Measurements from ENCODE around the gene UBB.

Gene UBB

DNA sequence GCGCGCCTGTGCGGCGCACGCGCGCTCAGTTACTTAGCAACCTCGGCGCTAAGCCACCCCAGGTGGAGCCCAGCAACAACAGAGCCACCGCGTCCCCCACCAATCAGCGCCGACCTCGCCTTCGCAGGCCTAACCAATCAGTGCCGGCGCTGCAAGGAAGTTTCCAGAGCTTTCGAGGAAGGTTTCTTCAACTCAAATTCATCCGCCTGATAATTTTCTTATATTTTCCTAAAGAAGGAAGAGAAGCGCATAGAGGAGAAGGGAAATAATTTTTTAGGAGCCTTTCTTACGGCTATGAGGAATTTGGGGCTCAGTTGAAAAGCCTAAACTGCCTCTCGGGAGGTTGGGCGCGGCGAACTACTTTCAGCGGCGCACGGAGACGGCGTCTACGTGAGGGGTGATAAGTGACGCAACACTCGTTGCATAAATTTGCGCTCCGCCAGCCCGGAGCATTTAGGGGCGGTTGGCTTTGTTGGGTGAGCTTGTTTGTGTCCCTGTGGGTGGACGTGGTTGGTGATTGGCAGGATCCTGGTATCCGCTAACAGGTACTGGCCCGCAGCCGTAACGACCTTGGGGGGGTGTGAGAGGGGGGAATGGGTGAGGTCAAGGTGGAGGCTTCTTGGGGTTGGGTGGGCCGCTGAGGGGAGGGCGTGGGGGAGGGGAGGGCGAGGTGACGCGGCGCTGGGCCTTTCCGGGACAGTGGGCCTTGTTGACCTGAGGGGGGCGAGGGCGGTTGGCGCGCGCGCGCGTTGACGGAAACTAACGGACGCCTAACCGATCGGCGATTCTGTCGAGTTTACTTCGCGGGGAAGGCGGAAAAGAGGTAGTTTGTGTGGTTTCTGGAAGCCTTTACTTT lies at the start of gene UBB:
Gene UBB (plus strand): TSS at position 452 of the 856 bp plus-strand sequence. CDS start 817 bp downstream, outside the sequence.
- peak; percentile 98 for DNase-seq (ENCODE audit: low read depth)

DNA sequence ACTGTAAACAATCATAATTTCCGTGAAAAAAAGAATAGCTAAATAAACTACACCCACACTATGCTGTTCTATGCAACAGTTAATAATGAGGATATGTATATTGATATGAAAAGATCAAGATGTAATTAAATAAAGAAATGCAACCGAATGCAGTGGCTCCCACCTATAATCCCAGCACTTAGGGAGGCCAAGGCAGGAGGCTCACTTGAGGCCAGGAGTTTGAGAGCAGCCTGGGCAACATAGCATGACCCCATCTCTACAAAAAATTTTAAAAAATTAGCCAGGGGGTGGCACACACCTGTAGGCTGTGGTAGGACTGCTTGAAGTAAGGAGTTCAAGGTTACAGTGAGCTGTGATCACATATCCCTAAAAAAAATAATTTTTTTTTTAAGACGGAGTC lies 42.5 kb upstream of the UBB start:
- no peak for DNase-seq (ENCODE audit: low read depth)

DNA sequence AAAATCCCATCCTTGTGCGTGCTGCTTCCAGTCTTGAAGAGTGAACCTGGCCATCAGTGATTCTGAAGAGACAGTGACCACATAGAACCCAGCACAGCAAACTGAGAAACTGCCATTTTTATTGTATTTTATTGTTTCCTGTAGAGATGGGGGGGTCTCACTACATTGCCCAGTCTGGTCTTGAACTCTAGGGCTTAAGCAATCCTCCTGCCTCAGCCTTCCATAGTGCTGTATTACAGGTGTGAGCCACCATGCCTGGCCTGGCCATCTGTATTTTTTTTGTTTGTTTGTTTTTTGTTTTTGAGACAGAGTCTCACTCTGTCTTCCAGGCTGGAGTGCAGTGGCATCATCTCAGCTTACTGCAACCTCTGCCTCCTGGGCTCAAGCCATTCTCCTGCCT lies 41.5 kb upstream of the UBB start:
- no peak for DNase-seq (ENCODE audit: low read depth)

DNA sequence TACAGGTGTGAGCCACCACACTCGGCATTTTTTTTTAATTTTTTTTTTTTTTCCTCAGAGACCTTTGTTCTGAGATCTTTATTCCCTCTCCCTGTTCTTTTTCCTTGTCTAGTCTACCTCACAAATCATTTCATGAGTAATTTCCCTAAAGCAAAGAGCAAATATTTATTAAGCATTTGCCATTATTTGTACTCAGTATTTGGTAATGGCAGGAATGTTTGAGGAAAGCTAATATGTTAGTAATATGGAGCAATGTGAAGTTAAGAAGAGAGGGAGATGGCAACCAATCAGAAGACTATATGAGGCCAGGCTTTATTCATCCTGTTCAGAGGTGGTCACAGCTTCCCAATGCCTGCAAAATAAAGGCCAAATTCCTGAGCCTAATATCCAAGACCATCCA lies 40.9 kb upstream of the UBB start:
- DNase-seq (ENCODE audit: low read depth): no peak

DNA sequence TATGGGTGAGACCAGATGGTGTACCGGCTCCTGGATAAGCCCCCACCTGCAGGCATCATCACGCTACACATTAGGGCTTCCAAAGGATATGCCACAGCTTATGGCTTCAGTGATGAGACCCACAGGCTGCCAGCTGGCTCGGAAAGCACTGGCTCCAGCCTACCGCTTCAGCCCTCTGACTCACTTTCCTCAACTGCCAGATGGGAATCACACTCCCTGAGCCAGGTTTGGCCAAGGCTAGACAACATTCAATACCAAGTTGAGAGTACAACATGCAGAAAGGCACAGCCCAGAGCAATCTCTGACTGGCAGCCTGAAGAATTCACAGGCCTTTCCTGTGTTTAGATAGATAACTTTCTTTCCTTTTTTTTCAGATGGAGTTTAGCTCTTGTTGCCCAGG lies 37.9 kb upstream of the UBB start:
- no peak for DNase-seq (ENCODE audit: low read depth)

DNA sequence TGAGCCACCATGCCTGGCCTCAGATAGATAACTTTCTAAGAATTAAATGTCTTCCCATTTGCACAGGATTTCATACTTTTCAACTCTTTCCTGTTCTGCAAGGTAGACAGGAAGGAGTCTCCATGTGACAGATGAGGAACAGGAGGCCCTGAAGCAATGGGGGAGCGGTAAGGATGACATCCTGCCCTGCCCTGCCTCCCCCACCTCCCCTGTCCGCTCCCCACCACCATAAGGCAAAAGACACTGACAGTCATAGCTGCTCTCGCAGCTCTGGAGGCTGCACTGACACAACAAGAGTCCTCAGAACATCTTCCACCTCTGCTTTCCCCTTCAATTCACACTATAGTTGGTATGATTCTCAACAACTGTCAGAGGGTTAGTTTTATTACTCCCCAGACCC lies 37.3 kb upstream of the UBB start:
- no peak for DNase-seq (ENCODE audit: low read depth)

DNA sequence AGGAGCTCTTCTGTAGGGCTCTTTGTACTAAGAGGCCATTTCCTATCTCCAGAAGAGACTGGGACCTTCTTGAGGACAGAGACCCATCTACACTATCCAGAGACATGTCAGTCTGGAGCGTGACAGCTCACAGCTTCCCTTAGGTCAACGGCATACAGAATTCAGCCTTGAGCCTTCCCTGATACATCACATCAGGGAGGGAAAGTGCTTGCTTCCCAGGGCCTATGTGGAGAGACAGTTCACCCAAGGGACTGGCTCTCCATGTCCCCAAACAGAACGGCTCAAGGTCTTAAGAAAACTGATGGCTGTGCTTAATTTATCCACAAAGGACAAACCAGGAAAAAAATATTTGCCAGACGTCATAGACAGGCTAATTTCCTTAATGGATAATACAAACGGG lies 35.3 kb upstream of the UBB start:
- DNase-seq (ENCODE audit: low read depth): no peak

DNA sequence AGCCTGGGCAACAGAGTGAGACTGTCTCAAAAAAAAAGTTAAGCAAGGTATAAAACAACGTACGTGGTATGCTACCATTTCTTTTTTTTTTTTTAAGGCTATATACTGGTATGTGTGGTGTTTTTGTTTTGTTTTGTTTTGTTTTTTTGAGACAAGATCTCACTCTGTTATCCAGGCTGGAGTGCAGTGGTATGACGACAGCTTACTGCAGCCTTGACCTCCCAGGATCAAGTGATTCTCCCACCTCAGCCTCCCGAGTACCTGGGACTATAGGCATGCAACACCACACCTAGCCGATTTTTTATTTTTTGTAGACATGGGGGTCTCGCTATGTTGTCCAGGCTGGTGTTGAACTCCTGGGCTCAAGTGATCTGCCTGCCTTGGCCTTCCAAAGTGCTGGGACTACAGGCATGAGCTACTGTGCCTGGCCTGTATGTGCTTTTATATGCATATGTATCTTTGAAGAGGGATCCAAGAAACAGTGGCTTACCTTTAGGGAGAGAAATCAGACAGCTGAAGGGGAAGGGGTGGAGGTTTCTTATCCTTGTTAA lies 34.1 kb upstream of the UBB start:
- DNase-seq (ENCODE audit: low read depth): no peak

DNA sequence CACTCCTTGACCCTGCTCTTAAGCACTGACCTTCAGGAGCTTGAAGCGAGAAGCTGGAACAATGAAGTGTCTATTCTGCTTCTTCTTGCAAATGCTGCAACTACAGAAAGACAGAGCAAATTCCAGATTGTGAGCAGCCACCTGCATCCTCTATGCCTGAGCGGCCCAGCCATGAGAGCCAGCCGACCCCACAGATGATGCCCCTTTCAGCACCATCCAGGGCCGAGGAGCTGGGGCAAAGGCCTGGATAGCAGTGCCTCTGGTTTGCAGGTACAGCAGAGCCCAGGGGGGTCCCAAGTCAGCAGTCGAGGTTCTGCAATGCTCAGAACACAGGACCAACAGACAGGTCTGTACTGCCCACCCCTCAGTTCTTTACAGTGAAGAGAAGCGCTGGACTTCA lies 32.3 kb upstream of the UBB start:
- no peak for DNase-seq (ENCODE audit: low read depth)

DNA sequence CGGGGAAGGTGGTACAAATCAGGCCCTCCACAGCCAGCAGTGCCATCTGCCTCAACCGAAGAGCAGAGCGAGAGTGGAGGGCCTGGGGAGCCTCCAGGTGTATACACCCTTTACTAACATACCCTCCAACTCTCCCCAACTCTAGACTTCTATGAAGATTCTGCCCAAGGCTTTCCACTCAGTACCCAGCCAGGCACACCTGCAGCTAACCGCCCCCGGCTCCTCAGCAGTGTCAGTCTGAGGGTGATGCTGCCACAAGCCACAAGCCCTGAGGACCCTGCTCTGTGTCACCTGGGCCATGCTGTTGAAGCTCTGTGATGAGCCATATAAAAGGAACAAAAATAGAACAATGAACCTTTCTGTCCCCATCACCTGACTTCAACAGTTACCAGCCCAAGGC lies 31.5 kb upstream of the UBB start:
- no peak for DNase-seq (ENCODE audit: low read depth)

DNA sequence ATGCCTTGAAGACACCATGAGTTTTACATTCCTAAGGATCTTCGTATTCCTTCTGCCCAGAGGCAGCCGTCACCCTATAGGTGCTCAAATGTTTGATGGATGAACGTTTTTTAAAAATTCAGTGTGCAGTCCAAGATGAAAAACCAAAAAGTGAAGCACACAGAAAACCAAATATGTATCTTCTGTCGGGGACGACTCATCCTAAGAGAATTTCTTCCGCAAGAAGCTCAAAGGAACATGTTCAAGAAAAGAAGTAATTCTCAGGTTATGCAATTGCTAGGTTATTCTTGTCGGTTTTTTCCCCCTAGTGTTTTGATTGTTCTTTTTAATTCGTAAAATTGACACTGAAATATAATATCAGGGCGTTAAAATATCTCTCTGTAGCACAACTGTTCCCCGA lies 29.1 kb upstream of the UBB start:
- DNase-seq (ENCODE audit: low read depth): no peak

DNA sequence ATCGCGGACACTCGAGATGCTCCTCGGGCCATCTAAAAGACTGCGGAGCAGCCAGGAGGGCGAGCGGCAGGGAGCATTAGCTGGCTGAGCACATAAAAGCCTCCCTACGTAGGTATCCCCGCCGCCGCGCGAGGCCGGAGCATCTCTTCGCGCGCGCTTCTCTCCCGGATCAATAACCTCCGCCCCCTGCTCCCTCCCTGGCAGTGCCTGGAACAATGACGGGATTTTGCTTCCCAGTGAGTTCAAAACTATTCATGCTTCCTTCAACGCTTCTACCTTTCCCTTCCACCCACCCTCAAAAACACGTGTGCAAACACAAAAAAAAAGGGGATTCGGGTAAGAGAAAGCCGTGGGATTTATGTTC lies 28.6 kb upstream of the UBB start:
- no peak for DNase-seq (ENCODE audit: low read depth)

DNA sequence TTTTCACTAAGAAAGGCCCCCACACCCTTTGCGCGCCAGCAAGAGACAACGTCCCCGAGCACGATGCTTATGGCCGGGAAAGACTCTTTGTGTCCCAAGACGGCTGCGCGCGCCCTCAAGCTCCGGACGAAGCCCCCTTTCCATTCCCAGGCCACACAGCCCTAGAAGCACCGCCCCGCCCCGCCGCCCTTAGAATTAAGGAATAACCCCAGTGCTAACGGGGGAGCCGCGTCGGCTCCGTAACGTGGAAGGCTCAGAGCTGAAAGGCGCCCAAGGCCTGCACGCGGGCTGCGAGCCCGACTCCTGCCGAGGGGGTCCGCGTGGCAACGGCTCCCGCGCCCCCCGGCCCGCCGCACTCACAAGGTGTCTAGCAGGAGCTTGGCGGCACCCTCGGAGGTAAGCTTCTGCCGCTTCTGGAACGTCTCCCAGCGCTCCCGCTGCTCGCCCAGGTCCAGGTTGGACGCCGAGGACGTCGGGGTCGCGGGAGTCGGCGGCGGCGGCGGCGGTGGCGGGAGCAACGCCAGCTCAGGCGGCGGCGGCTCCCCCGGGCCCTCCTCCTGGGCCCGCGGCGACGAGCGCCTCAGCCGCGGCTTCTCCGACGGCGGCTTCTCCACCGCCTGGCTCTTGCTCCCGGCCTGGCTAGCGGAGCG lies 28.1 kb upstream of the UBB start:
- DNase-seq (ENCODE audit: low read depth): no peak

DNA sequence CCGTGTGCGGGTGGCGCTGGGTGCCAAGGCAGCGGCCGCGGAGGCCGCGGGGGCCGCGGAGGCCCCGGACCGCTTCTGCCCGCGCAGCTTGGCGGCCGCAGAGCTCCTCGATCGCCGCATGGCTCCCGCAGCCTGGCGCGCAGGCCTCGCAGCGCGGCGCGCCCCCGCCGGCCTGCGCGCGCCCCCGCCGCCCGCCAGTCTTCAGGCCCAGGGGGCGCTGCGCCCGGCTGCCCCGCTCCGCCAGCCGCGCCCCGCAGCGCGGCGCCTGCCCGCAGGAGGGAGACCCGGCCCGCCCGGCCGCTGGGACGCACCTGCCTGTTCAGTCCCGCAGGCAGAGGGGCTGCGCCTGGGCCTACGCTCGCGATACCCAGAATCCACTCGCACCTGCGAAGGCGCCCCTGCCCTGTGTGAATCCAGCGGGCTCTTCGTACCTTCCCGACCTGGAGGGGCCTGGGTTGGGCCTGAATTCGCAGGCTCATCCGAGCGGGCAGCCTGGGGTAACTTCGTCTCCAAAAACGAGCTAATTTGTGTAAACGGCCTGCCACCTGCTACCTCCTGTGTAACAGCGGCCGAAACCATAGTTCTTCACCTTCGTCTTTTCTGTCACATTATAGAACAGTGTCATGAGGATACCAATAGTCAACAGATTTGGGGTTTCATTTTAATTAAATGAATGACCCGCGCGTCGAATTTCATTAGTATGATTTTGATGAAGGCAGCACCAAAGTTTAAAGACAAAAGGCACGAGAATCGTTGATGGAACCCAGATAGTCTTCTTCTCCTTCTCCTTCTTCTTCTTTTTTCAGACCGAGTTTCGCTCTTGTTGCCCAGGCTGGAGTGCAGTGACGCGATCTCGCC lies 27.3 kb upstream of the UBB start, which contains the start of gene CENPV:
Gene CENPV (minus strand): TSS at position 153 of the 858 bp plus-strand sequence. CDS start 33 bp downstream, at position 120.
- DNase-seq (ENCODE audit: low read depth): no peak

DNA sequence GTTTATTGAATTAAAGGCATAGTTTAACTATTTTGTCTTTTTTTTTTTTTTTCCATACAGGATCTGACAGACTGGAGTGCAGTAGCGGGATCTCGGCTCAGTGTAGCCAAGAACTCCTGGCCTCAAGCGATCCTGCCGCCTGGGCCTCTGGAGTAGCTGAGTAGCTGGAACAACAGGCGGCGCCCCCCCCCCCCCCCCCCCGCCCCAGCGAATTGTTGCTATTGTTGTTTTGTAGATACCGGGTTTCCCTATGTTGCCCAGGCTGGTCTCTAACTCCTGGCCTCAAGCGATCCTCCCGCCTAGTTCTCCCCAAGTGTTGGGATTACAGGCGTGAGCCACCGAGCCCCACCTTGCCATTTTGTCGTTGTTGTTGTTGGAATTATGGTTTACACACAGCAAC lies 26.3 kb upstream of the UBB start:
- no peak for DNase-seq (ENCODE audit: low read depth)

DNA sequence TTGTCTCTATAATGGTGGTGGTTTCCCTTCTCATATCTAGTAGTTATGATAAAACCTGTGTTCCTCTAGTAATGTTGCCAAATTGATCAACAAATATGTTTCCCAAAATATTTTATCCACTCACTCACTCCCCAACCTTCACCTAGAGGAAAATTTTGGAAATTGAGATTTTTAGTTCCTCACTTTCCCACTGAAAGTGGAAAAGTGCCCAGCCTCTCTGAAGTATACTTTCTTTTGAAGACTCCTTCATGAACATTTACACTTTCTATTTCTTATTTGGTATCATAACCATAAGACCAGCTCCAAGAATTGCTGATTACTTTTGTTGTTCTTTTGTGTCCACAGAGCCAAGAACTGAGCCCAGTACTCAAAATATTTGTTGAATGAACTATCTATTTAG lies 22.5 kb upstream of the UBB start:
- no peak for DNase-seq (ENCODE audit: low read depth)

DNA sequence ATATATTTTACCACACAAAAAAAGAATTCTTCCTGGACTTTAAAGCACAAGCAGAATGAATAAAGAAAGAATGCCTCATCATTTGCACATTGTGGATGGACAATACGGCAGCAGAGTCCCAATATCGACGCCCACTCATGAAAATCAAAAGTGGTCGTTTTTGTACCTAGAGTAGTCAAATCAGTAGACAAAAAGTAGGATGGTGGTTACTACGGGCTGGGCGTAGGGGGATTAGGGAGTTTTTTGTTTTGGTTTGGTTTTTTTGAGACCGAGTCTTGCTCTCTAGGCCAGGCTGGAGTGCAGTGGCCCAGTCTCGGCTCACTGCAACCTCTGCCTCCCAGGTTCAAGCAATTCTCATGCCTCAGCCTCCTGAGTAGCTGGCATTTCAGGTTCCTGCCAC lies 19.0 kb upstream of the UBB start:
- no peak for DNase-seq (ENCODE audit: low read depth)

DNA sequence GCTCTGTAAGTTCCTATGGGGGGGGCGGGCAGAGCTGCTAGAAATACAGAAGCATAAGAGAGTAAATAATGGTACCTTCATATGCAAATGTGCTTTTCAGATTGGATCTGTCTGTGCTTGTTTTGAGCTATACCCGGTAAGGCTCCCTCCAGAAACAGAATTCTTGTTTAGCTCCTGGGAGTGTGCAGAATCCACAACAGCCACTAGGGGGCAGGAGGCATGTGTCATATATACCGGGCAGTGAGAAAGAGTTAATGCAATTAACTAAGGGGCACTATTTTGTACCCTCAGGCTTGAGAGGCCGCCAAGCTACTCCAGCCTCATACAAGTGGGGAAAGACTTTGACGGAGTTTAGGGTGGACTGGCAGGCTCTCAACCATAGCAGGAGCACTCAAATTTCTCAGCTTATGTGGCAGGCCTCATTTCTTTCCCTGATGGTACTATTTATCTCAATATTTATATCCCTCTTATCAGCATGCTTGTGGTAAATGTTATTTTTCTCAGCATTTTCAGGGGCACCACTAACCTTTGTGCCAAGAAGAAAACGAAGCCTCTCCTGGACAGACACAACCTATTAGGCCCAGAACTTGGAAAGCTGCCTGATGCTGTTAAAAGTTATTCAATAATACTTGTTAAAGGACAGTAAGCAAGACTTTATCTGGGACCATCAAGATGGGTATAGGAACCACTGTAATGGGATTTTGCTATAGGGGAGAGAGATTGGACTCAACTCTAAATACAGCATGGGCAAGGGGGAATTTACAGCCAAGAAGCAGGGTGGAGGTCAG lies 16.9 kb upstream of the UBB start:
- DNase-seq (ENCODE audit: low read depth): no peak

DNA sequence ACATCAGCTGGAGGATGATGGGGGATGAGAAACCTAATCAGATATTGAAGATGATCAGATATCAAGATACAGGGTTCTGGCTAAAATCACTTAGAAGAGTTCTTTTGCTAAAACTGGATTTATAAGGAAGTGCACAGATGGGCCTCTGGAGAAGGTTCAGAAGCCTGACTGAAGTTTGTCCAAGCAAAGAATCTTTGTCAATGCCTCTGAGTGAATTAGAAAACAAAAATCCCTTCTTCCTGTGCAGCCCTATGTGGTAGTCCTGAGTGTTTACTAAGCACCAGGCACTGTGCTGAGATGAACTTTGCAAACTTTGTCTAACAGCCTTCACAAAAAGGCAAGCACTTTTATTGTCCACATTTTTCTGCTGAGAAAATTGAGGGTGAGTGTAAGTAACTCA lies 16.3 kb upstream of the UBB start:
- no peak for DNase-seq (ENCODE audit: low read depth)

DNA sequence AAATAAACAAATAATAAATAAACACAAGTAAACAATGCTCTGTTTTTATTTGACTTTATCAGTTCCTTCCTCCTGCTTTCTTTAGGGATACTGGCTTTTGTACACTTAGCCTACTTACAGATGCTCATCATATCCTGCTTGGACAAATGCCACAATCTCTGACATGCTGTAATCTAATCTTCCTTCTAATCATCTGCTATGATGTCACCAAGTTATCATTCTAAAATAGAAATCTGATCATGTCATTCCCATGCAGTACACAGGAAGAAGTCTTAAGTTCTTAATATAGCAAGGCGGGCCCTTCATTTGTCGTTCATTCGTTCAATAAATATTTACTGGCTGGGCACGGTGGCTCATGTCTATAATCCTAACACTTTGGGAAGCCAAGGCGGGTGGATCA lies 9.1 kb upstream of the UBB start:
- peak; percentile 67 for DNase-seq (ENCODE audit: low read depth)

DNA sequence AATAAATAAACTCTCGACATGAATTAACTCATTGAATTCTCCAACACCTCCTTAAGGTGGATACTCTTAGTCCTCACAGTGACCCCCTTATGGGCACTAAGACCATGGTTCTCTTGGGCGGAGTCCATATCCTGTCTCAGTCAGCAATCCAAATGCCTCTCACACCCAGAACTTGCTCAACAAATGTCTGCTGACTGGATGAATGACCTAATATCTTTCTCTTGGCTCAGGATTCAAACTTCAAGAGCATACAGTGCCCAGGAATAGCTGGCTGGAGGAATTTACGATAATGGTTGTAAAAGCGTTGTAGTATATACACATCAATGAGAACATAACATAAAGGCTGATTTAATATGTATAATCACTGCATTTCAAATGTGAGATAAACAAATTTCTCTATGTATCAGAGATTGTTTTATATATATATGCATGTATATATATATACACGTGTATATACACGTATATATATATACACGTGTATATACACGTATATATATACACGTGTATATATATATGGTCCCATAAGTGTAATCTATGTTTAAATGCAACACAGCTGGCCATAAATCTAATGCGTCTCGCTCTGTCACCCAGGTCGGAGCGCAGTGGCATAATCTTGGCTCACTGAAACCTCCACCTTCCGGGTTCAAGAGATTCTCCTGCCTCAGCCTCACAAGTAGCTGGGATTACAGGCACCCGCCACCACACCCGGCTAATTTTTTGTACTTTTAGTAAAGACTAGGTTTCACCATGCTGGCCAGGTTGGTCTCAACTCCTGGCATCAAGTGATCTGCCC lies 6.5 kb upstream of the UBB start:
- no peak for DNase-seq (ENCODE audit: low read depth)

All from HS-27A (cell line).